HUES48 (cell line): Measurements from ENCODE around the gene SMARCD3.

Source experiments
- H3K27ac ChIP-seq: one replicate; pipeline ENCODE4 v1.7.0; 2013; ENCODE audit warnings: low read depth, low read length, inconsistent platforms
- H3K27me3 ChIP-seq: 2 replicates; pipeline ENCODE4 v1.6.1; 2013; ENCODE audit warnings: mild to moderate bottlenecking, low read length; ENCODE audit not compliant: control insufficient read depth, insufficient read depth
- H3K36me3 ChIP-seq: 2 replicates; pipeline ENCODE4 v1.6.1; 2013; ENCODE audit warnings: low read length; ENCODE audit not compliant: control insufficient read depth, insufficient read depth
- H3K4me1 ChIP-seq: 2 replicates; pipeline ENCODE4 v1.6.1; 2013; ENCODE audit warnings: mild to moderate bottlenecking, low read length; ENCODE audit not compliant: control insufficient read depth, insufficient read depth
- H3K4me3 ChIP-seq: 2 replicates; pipeline ENCODE4 v1.5.1; 2013; ENCODE audit warnings: mild to moderate bottlenecking, low read depth, low read length
- H3K9ac ChIP-seq: 2 replicates; pipeline ENCODE4 v1.6.1; 2013; ENCODE audit warnings: mild to moderate bottlenecking, low read depth, low read length, moderate library complexity
- H3K9me3 ChIP-seq: 2 replicates; pipeline ENCODE4 v1.6.1; 2013; ENCODE audit warnings: low read length; ENCODE audit not compliant: control insufficient read depth, insufficient read depth

The SMARCD3 gene

DNA sequence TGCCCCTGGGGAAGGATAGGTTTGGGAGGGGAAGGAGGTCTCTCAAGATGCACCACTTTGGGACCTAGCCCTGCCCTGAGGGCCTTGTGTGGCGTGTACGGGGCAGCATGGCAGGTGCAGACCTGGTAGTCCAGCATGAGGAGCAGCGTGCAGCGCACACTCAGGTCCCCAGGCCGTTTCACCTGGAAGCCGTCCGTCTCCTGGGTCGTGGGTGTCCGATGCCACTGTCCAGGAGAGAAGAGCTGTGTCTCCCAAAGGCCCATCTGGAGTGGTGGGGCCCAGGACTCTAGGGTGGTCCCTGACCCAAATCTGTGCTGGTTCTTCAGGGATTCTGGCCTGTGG is 6.8 kb downstream of the SMARCD3 start:
- H3K9ac ChIP-seq = no peak overlapping the region
- H3K27ac ChIP-seq = no peak overlapping the region
- H3K27me3 ChIP-seq = peaks cover 21% of the 10 kb centered on the region
- H3K4me3 ChIP-seq = no peak overlapping the region
- H3K9me3 ChIP-seq = no peaks in the 10 kb centered on the region
- H3K36me3 ChIP-seq = peaks cover 17% of the 10 kb centered on the region
- peaks cover 28% of the 10 kb centered on the region for H3K4me1 ChIP-seq

DNA sequence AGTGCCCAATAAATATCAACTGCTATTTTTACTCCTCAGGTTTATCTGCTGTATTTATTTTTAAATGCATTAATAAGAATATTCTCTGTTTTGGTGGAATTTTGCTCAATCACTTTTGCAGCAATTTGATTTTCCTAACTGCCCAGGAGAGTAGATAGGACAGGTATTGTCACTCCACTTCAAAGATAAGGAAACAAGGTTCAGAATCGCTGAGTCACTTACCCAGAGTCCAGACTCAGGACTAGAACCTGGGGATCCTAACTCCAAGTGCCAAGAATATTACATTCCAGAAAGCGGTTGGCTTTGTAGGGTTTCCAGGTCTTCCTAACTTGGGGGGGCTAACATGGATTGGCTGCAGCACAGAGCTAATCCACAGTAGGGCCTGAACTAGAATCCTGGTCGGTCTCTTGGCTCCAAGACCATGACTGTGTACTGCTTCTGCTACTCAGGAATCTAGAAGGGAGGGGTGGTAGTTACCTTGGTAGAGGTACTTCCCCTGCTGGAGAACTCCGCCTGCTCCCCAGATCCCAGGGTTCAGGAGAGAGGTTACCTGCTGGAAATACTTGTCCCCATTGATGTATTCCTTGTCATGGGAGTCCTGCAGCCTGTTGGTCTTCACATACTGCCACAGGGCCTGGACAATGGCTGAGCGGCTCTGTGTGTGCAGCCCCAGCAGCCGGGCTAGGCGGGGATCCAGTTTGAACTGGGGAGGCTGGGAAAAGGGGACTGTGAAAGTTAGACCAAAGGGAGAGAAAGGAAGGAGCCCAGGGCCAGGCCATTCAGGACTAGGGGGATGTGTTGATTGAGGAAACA is 7.3 kb downstream of the SMARCD3 start:
- Histone ChIP-seq H3K27me3 (peaks cover 15% of the 10 kb centered on the region), H3K36me3 (peaks cover 23% of the 10 kb centered on the region), H3K27ac (no peak overlapping the region), H3K9me3 (no peaks in the 10 kb centered on the region), H3K4me3 (no peak overlapping the region), H3K4me1 (peaks cover 22% of the 10 kb centered on the region), H3K9ac (no peak overlapping the region)

DNA sequence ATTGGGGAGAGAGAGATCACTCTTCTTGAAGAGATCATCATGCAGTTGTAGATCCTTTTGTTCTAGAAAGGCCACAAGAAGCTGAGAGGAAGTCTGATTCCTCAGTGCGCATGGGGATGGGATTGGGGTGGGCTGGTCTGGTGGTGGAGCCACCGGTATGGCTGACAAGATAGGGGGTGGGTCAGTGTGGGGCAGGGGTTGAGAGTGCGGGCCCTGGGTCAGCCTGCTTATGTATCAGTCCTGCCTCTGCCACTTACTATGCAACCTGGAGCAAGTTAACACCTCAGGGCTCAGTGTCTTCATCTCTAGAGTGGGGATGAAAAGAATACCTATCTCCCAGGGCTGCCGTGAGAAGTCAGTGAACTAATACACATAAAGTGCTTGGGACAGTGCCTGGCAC is 8.0 kb downstream of the SMARCD3 start:
- Histone ChIP-seq H3K4me3 (no peak overlapping the region), H3K9ac (no peak overlapping the region), H3K4me1 (peaks cover 17% of the 10 kb centered on the region; the same call in 1 of the 2 replicates), H3K36me3 (peaks cover 27% of the 10 kb centered on the region), H3K27me3 (peaks cover 9% of the 10 kb centered on the region), H3K9me3 (no peaks in the 10 kb centered on the region), H3K27ac (no peak overlapping the region)

DNA sequence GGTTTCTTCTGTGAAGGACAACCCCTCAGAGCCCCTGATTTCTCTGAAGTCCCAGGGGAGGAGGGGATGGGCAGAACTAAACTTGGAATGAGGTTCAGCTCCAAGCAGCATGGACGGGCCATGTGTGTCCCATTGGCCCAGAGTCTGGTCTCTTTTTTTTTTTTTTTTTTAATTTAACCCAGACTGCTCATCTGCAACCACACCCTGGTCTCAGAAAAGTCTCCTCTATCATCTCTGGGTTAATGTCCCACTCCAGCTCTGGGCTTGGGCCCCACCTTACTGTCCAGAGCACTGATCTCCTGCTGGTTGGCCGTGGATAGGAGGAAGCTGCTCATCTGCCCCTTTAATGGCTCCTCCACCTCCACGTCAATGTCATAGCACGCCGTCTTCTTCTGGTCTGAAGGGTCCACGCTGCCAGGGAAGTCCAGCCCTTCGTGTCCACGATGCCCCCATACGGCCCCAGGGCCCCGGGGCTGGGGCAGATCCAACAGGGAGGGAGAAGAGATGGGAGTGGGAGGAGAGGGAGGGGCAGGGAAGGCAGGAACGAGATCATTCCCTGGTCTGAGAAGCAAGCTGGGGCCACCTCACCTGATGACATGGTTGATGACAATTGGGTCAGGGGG is 8.5 kb downstream of the SMARCD3 start:
- Histone ChIP-seq H3K27ac (no peak overlapping the region), H3K27me3 (peaks cover 6% of the 10 kb centered on the region), H3K4me3 (no peak overlapping the region), H3K9ac (no peak overlapping the region), H3K36me3 (peaks cover 33% of the 10 kb centered on the region), H3K4me1 (peaks cover 16% of the 10 kb centered on the region; the same call in 1 of the 2 replicates), H3K9me3 (no peaks in the 10 kb centered on the region)

DNA sequence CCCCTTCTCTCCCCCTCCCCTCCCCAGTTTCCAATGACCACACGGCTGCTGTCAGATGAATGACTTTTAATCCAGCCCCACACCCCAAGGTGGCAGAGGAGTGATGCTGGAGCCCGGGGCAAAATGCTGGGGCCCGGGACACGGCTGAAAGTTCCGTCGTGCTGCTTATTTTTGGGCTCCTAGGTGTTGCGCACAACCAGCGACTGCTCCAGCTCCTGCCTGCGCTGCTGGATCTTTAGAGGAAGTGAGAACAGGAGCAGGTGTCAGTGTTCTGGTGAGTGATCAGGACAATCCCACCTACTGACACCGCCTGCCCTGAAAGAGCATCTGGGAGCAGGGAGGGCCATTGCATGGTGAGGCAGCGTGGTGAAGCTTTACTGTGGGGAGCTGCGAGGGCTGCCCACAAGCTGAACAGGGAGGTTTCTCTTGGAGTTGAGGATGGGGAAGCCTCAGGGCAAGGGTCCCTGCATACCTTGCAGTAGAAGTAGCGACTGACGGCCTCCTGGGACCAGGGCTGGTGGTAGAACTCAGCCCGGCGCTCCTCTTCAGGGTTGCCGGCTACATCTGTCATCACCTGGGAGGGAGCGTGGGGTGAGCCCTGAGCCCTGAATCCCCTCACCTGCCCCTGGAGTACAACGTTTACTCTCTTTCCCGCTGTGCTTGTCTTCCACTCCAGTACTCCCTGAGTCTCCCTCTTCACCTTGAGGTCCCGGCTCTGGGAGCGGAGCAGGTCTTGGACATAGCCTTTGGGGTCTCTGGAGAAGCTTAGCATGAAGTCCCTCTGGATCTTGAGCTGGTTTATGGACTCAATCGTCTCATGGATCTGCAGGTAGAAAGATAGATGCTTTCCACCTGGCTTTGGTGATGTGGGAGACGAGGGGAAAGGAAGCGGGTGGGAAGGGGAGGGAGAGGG is 9.3 kb downstream of the SMARCD3 start:
- peaks cover 10% of the 10 kb centered on the region; the same call in 1 of the 2 replicates for H3K4me1 ChIP-seq
- H3K36me3 ChIP-seq = peaks cover 36% of the 10 kb centered on the region
- H3K9me3 ChIP-seq = no peaks in the 10 kb centered on the region
- no peak overlapping the region for H3K9ac ChIP-seq
- no peaks in the 10 kb centered on the region for H3K27me3 ChIP-seq
- H3K27ac ChIP-seq = no peak overlapping the region
- H3K4me3 ChIP-seq = no peak overlapping the region

DNA sequence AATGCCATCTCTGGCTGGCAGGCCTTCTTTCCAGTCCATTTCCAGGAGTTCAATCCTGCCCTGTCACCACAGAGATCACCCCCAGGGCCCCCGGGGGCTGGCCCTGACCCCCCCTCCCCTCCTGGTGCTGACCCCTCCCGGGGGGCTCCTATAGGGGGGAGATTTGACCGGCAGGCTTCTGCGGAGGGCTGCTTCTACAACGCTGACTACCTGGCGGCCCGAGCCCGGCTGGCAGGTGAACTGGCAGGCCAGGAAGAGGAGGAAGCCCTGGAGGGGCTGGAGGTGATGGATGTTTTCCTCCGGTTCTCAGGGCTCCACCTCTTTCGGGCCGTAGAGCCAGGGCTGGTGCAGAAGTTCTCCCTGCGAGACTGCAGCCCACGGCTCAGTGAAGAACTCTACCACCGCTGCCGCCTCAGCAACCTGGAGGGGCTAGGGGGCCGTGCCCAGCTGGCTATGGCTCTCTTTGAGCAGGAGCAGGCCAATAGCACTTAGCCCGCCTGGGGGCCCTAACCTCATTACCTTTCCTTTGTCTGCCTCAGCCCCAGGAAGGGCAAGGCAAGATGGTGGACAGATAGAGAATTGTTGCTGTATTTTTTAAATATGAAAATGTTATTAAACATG is 10.2 kb downstream of the SMARCD3 start:
- no peak overlapping the region for H3K4me3 ChIP-seq
- no peak overlapping the region for H3K27ac ChIP-seq
- no peak overlapping the region for H3K9ac ChIP-seq
- no peaks in the 10 kb centered on the region for H3K9me3 ChIP-seq
- peaks cover 10% of the 10 kb centered on the region; the same call in 1 of the 2 replicates for H3K4me1 ChIP-seq
- peaks cover 36% of the 10 kb centered on the region for H3K36me3 ChIP-seq
- no peaks in the 10 kb centered on the region for H3K27me3 ChIP-seq

DNA sequence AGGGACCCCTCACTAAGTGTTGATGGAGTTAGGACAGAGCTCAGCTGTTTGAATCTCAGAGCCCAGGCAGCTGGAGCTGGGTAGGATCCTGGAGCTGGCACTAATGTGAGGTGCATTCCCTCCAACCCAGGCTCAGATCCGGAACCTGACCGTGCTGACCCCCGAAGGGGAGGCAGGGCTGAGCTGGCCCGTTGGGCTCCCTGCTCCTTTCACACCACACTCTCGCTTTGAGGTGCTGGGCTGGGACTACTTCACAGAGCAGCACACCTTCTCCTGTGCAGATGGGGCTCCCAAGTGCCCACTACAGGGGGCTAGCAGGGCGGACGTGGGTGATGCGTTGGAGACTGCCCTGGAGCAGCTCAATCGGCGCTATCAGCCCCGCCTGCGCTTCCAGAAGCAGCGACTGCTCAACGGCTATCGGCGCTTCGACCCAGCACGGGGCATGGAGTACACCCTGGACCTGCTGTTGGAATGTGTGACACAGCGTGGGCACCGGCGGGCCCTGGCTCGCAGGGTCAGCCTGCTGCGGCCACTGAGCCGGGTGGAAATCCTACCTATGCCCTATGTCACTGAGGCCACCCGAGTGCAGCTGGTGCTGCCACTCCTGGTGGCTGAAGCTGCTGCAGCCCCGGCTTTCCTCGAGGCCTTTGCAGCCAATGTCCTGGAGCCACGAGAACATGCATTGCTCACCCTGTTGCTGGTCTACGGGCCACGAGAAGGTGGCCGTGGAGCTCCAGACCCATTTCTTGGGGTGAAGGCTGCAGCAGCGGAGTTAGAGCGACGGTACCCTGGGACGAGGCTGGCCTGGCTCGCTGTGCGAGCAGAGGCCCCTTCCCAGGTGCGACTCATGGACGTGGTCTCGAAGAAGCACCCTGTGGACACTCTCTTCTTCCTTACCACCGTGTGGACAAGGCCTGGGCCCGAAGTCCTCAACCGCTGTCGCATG is 11.0 kb downstream of the SMARCD3 start:
- H3K27me3 ChIP-seq = no peaks in the 10 kb centered on the region

DNA sequence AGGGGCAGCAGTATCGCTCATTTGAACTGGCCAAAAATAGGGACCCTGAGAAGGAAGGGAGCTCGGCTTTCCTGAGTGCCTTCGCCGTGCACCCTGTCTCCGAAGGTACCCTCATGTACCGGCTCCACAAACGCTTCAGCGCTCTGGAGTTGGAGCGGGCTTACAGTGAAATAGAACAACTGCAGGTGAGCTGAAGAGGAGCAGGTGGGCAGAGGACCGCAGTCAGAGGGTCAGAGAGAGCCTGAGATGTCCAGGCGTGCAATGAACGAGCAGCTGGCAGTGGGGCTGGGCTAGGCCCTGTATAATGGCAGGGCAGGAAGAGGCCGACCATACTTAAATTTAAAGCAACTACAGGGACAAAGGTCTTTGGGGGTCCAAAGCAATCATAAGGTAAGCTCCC is 12.1 kb downstream of the SMARCD3 start:
- Histone ChIP-seq H3K27me3 (no peaks in the 10 kb centered on the region), H3K36me3 (peaks cover 36% of the 10 kb centered on the region)

More for the DNA sequence above, 11.0 kb downstream of the SMARCD3 start:
- H3K27ac ChIP-seq = no peak overlapping the region
- H3K9ac ChIP-seq = no peak overlapping the region
- peaks cover 36% of the 10 kb centered on the region for H3K36me3 ChIP-seq
- H3K9me3 ChIP-seq = no peaks in the 10 kb centered on the region
- H3K4me1 ChIP-seq = 0 out of 2 replicates have a peak, but pooled peaks cover 5% of the 10 kb centered on the region
- H3K4me3 ChIP-seq = no peak overlapping the region

DNA sequence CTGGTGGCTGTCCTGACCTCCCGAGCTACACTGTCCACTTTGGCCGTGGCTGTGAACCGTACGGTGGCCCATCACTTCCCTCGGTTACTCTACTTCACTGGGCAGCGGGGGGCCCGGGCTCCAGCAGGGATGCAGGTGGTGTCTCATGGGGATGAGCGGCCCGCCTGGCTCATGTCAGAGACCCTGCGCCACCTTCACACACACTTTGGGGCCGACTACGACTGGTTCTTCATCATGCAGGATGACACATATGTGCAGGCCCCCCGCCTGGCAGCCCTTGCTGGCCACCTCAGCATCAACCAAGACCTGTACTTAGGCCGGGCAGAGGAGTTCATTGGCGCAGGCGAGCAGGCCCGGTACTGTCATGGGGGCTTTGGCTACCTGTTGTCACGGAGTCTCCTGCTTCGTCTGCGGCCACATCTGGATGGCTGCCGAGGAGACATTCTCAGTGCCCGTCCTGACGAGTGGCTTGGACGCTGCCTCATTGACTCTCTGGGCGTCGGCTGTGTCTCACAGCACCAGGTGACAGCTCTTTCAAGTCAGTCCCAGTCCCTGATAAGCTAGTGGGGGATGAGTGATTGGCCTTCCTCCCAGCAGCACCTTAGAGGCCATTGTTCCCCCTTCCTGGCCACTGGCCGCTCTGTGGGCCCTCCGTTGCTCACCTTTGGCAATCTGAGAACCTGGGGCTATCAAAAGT is 13.3 kb downstream of the SMARCD3 start:
- Histone ChIP-seq H3K4me3 (no peak overlapping the region), H3K9ac (no peak overlapping the region), H3K4me1 (0 out of 2 replicates have a peak, but pooled peaks cover 5% of the 10 kb centered on the region), H3K9me3 (no peaks in the 10 kb centered on the region), H3K36me3 (peaks cover 36% of the 10 kb centered on the region), H3K27me3 (no peaks in the 10 kb centered on the region), H3K27ac (no peak overlapping the region)

More for the DNA sequence above, 12.1 kb downstream of the SMARCD3 start:
- 0 out of 2 replicates have a peak, but pooled peaks cover 5% of the 10 kb centered on the region for H3K4me1 ChIP-seq
- H3K4me3 ChIP-seq = no peak overlapping the region
- no peak overlapping the region for H3K27ac ChIP-seq
- H3K9me3 ChIP-seq = no peaks in the 10 kb centered on the region
- no peak overlapping the region for H3K9ac ChIP-seq
